Liver (tissue), 9 donors: ENCODE measurements around the gene ANKS3. TPM values are rescaled to one million over a fixed set of nuclear protein-coding genes. Genes with fewer than 3 reads are reported as not detected.

Source experiments
- DNase-seq: peaks from one replicate; pipeline ENCODE4 v3.0.0-alpha.2; 2017; ENCODE audit warnings: low spot score
- H3K27ac ChIP-seq, 2 donors: one replicate each; pipeline ENCODE4 v1.7.0; 2013; ENCODE audit warnings: inconsistent platforms in 2 of 2, low read length in 2 of 2, control low read depth in 1 of 2, low read depth in 1 of 2, mild to moderate bottlenecking in 1 of 2
- H3K27me3 ChIP-seq, 4 donors: one replicate each; pipeline versions ENCODE4 v1.6.1 to v1.7.0; 2013; ENCODE audit warnings: low read length in 3 of 4, inconsistent platforms in 1 of 4, mild to moderate bottlenecking in 1 of 4, moderate library complexity in 1 of 4; ENCODE audit not compliant: control insufficient read depth in 4 of 4, insufficient read depth in 4 of 4
- H3K36me3 ChIP-seq, 4 donors: one replicate each; pipeline versions ENCODE4 v1.6.1 to v1.7.0; 2013; ENCODE audit warnings: low read length in 3 of 4, mild to moderate bottlenecking in 3 of 4, low read depth in 1 of 4, moderate library complexity in 1 of 4; ENCODE audit not compliant: control insufficient read depth in 4 of 4, insufficient read depth in 3 of 4
- H3K4me1 ChIP-seq, 4 donors: one replicate each; pipeline versions ENCODE4 v1.6.1 to v1.7.0; 2013; ENCODE audit warnings: low read length in 3 of 4, mild to moderate bottlenecking in 3 of 4, moderate library complexity in 1 of 4; ENCODE audit not compliant: control insufficient read depth in 4 of 4, insufficient read depth in 4 of 4
- H3K4me3 ChIP-seq, 3 donors: one replicate each; pipeline versions ENCODE4 v1.6.1 to v1.7.0; 2013; ENCODE audit warnings: low read length in 3 of 3, control low read depth in 1 of 3, low read depth in 1 of 3, mild to moderate bottlenecking in 1 of 3
- H3K9ac ChIP-seq, 2 donors: one replicate each; pipeline ENCODE4 v1.7.0; 2013; ENCODE audit warnings: low read length in 2 of 2, mild to moderate bottlenecking in 2 of 2, moderate library complexity in 2 of 2, control low read depth in 1 of 2, low read depth in 1 of 2
- H3K9me3 ChIP-seq, 4 donors: one replicate each; pipeline versions ENCODE4 v1.6.1 to v1.7.0; 2013; ENCODE audit warnings: low read length in 3 of 4; ENCODE audit not compliant: control insufficient read depth in 4 of 4
- ATF3 ChIP-seq: IDR thresholded peaks from 2 replicates; pipeline ENCODE4 v1.6.1; 2016; ENCODE audit warnings: antibody characterized with exemption
- CTCF ChIP-seq: fragments of 150-350 bp; IDR thresholded peaks from 2 replicates; pipeline ENCODE4 v1.5.1; 2017; ENCODE audit warnings: improper control_type of control experiment, low read depth, low read length; ENCODE audit not compliant: missing input control
- EGR1 ChIP-seq, 2 donors: IDR thresholded peaks; 2 replicates each; pipeline ENCODE4 v1.6.1; 2016 to 2018; ENCODE audit warnings: antibody characterized with exemption in 2 of 2, low read depth in 2 of 2
- FOXA2 ChIP-seq: IDR thresholded peaks from 2 replicates; pipeline ENCODE4 v1.6.1; 2016; ENCODE audit warnings: antibody characterized with exemption
- HNF4A ChIP-seq, 2 donors: conservative IDR thresholded peaks; 2 replicates each; pipeline ENCODE4 v1.6.1; 2016; ENCODE audit warnings: antibody characterized with exemption in 2 of 2, mild to moderate bottlenecking in 2 of 2
- HNF4G ChIP-seq: IDR thresholded peaks from 2 replicates; pipeline ENCODE4 v1.6.1; 2016; ENCODE audit warnings: antibody characterized with exemption
- JUND ChIP-seq, 2 donors: IDR thresholded peaks; 2 replicates each; pipeline ENCODE4 v1.6.1; 2016; ENCODE audit warnings: antibody characterized with exemption in 2 of 2
- MAX ChIP-seq: IDR thresholded peaks from 2 replicates; pipeline ENCODE4 v1.6.1; 2016; ENCODE audit warnings: antibody characterized with exemption
- NR2F2 ChIP-seq: IDR thresholded peaks from 2 replicates; pipeline ENCODE4 v1.6.1; 2016; ENCODE audit warnings: antibody characterized with exemption
- RAD21 ChIP-seq, 2 donors: IDR thresholded peaks; 2 replicates each; pipeline ENCODE4 v1.6.1; 2016; ENCODE audit warnings: antibody characterized with exemption in 2 of 2, mild to moderate bottlenecking in 2 of 2
- REST ChIP-seq: IDR thresholded peaks from 2 replicates; pipeline ENCODE4 v1.6.1; 2016; ENCODE audit warnings: antibody characterized with exemption, mild to moderate bottlenecking
- RXRA ChIP-seq, 2 donors: IDR thresholded peaks; 2 replicates each; pipeline ENCODE4 v1.6.1; 2017 to 2018; ENCODE audit warnings: antibody characterized with exemption in 2 of 2, mild to moderate bottlenecking in 1 of 2
- SP1 ChIP-seq: IDR thresholded peaks from 2 replicates; pipeline ENCODE4 v1.6.1; 2018; ENCODE audit warnings: antibody characterized with exemption, mild to moderate bottlenecking
- TAF1 ChIP-seq: conservative IDR thresholded peaks from 2 replicates; pipeline ENCODE4 v1.6.1; 2016; ENCODE audit warnings: antibody characterized with exemption, mild to moderate bottlenecking
- YY1 ChIP-seq: IDR thresholded peaks from 2 replicates; pipeline ENCODE4 v1.6.1; 2016; ENCODE audit warnings: antibody characterized with exemption, mild to moderate bottlenecking
- WGBS: extraction: QIAGEN DNeasy Blood & Tissue Kit; methylation state at CpG from one replicate; pipeline ENCODE4 v1.1.7; 2013; 5-methylcytosine and 5-hydroxymethylcytosine counted together
- polyA plus RNA-seq, 2 donors: library from polyadenylated mRNA; stranded (reverse) in 1 of 2; unstranded in 1 of 2; fragments of 200-250 nt in 1 of 2; fragments of >200 nt in 1 of 2; fragmentation: Nextera tagmentation in 1 of 2; extraction: Ambion mirVana in 1 of 2; gene quantifications; one replicate each; pipeline versions ENCODE4 v1.2.1 to v1.2.3, GENCODE V29; 2013 to 2015
- total RNA-seq, 2 donors: library from RNA; depleted of rRNA; stranded (reverse); fragments of >200 nt; gene quantifications; one replicate each; pipeline ENCODE4 v1.2.3, GENCODE V29; 2014
- TF ChIP-seq, protein P1 (sequence below): IDR thresholded peaks from 2 replicates; pipeline ENCODE4 v1.6.1; 2016; ENCODE audit warnings: antibody characterized with exemption
- donor health status: healthy.
- donor health status: healthy.
- donor health status: healthy.
- donor health status: healthy.
- donor health status: healthy.

ANKS3 gene
- total and polyA plus RNA-seq, 4 donors: 4.0 to 14.0 (median 4.7) TPM

DNA sequence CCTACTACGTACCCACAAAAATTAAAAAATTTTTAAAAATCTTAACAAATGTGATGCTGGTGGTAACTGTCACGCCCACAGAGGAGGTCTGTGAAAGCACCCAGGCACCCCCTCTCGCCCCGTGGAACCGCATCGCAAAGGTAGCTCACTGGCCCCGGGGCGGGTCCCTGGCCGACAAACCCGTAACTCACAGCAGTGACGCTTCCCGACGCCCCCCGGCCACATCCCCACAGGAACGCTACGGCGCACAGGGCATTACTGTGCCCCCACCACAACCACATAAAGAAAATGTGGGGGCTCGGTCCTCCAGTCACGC lies 366 bp downstream of the ANKS3 start (continued):
- no peak for TF ChIP-seq MAX
- TF ChIP-seq EGR1 (IDR thresholded peaks at IDR 0.05; ENCODE audit: low read depth in 2 of 2): no peak

DNA sequence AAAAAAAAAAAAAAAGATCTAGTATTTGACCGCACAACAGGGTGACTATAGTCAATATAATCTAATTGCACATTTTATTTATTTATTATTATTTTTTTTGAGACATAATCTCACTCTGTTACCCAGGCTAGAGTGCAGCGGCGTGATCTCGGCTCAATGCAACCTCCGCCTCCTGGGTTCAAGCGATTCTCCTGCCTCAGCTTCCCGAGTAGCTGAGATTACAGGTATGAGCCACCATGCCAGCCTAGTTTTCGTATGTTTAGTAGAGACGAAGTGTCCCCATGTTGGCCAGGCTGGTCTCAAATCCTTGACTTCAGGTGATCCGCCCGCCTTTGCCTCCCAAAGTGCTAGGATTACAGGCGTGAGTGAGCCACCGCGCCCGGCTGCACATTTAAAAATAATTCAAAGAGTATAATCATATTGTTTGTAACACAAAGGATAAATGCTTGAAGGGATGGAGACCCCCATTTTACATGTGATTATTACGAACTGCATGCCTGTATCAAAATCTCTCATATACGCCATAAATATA lies 794 bp downstream of the ANKS3 start:
- no peaks in the 10 kb centered on the region for H3K27me3 ChIP-seq
- DNase-seq: no peak
- peak overlapping the region; percentile 79 to 92 (median 87) for H3K4me3 ChIP-seq
- peak overlapping the region; percentile 0 to 75 for H3K9ac ChIP-seq
- peaks cover 0 to 16% (median 10%) of the 10 kb centered on the region in 4 donors for H3K36me3 ChIP-seq
- TF ChIP-seq MAX: no peak
- no peak for TF ChIP-seq SP1
- TF ChIP-seq HNF4A (conservative IDR thresholded peaks at IDR 0.05): no peak
- no peak for TF ChIP-seq CTCF
- no peak for TF ChIP-seq JUND (IDR thresholded peaks at IDR 0.05)
- TF ChIP-seq RAD21 (IDR thresholded peaks at IDR 0.05): no peak
- no peak for TF ChIP-seq RXRA (IDR thresholded peaks at IDR 0.05)
- TF ChIP-seq EGR1 (IDR thresholded peaks at IDR 0.05; ENCODE audit: low read depth in 2 of 2): no peak
- no peak for TF ChIP-seq REST
- TF ChIP-seq HNF4G: no peak
- TF ChIP-seq ATF3: no peak
- no peak for TF ChIP-seq FOXA2
- 39% methylated on average over 17 of the region's 17 CpGs for whole genome bisulfite sequencing
- peaks cover 2 to 12% (median 9%) of the 10 kb centered on the region in 4 donors for H3K4me1 ChIP-seq
- no peaks in the 10 kb centered on the region for H3K9me3 ChIP-seq
- no peak overlapping the region for H3K27ac ChIP-seq

DNA sequence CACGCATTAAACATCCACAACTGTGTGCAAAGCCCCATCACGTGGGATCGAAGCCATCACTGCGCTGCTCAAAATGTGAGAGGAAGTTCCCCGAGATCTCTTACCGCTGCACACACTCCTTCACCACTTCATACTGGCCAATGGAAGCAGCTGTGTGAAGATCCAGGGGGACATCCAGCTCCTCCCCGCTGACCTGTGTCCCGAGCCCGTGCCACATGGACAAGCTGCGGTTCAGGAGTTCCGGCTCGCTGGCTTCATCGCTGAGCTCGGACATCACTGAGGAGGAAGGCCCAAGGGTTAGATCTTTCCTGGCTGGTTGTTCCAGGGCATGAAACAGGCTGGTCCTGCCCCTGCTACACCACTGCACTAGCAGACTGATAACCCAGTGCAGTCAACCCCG lies 4.2 kb downstream of the ANKS3 start:
- H3K9me3 ChIP-seq: no peaks in the 10 kb centered on the region
- H3K27me3 ChIP-seq: no peaks in the 10 kb centered on the region
- H3K36me3 ChIP-seq: peaks cover 6 to 30% (median 20%) of the 10 kb centered on the region in 4 donors
- DNase-seq: no peak
- no peak overlapping the region for H3K4me3 ChIP-seq
- WGBS: 96% methylated on average over 15 of the region's 15 CpGs
- H3K9ac ChIP-seq: no peak overlapping the region
- peaks cover 2 to 6% (median 4%) of the 10 kb centered on the region in 4 donors for H3K4me1 ChIP-seq
- no peak overlapping the region for H3K27ac ChIP-seq
- TF ChIP-seq TAF1 (no peak), REST (no peak), CTCF (no peak), YY1 (no peak), FOXA2 (no peak), HNF4A (conservative IDR thresholded peaks at IDR 0.05) (no peak), NR2F2 (no peak)
- TF ChIP-seq, protein P1, sequence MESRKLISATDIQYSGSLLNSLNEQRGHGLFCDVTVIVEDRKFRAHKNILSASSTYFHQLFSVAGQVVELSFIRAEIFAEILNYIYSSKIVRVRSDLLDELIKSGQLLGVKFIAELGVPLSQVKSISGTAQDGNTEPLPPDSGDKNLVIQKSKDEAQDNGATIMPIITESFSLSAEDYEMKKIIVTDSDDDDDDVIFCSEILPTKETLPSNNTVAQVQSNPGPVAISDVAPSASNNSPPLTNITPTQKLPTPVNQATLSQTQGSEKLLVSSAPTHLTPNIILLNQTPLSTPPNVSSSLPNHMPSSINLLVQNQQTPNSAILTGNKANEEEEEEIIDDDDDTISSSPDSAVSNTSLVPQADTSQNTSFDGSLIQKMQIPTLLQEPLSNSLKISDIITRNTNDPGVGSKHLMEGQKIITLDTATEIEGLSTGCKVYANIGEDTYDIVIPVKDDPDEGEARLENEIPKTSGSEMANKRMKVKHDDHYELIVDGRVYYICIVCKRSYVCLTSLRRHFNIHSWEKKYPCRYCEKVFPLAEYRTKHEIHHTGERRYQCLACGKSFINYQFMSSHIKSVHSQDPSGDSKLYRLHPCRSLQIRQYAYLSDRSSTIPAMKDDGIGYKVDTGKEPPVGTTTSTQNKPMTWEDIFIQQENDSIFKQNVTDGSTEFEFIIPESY: no peak
